Hepatocyte (in vitro differentiated cells): Measurements from ENCODE around the gene BAZ2B.

Source experiments
- EZH2 ChIP-seq: fragments of 200-600 bp; sonication (generic); IDR thresholded peaks from 2 replicates; pipeline ENCODE4 v1.6.1; 2016; ENCODE audit warnings: antibody characterized with exemption, mild to moderate bottlenecking, borderline replicate concordance
- EZH2phosphoT487 ChIP-seq: fragments of 200-600 bp; sonication (generic); IDR thresholded peaks from one replicate; pipeline ENCODE4 v1.6.1; 2018; ENCODE audit warnings: antibody characterized with exemption, mild to moderate bottlenecking, low read depth, moderate library complexity; ENCODE audit not compliant: unreplicated experiment, severe bottlenecking
- TF ChIP-seq, protein P1 (sequence below): fragments of 200-600 bp; sonication (generic); IDR thresholded peaks from 2 replicates; pipeline ENCODE4 v1.5.1; 2016; ENCODE audit warnings: antibody characterized with exemption, mild to moderate bottlenecking; ENCODE audit not compliant: poor library complexity

DNA sequence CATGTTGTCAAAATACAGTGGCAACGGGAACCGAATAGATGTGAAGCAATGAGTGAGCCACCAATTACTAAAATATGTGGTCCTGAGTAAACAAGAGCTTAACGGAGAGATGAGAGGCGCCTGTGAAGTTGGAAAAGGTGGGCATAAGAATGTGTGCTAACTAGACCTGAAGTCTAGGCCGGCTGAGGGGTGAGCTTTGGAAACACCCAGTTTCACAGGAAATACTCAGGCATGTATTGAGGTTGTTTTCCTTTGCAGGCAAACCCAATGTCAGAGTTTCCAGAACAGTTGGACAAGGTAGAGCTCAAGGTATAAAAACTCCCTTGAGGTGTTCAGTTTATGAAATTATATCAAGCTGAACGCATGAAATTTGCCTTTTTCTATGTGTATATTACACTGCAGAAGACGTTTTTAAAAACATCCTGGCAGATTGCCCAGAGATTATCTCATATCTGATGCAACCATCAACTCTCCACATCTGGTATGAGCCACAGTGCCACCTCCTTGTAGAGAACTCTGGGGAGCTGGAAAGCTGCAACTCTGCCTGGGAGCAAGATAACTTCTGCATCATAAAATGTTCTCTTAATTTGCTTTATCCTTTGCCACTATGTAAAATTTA lies 325.9 kb downstream of the BAZ2B start:
- TF ChIP-seq, protein P1, sequence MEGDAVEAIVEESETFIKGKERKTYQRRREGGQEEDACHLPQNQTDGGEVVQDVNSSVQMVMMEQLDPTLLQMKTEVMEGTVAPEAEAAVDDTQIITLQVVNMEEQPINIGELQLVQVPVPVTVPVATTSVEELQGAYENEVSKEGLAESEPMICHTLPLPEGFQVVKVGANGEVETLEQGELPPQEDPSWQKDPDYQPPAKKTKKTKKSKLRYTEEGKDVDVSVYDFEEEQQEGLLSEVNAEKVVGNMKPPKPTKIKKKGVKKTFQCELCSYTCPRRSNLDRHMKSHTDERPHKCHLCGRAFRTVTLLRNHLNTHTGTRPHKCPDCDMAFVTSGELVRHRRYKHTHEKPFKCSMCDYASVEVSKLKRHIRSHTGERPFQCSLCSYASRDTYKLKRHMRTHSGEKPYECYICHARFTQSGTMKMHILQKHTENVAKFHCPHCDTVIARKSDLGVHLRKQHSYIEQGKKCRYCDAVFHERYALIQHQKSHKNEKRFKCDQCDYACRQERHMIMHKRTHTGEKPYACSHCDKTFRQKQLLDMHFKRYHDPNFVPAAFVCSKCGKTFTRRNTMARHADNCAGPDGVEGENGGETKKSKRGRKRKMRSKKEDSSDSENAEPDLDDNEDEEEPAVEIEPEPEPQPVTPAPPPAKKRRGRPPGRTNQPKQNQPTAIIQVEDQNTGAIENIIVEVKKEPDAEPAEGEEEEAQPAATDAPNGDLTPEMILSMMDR = no peak
- TF ChIP-seq EZH2 (no peak), EZH2phosphoT487 (no peak)
